H9 (cell line): ENCODE results near the gene REEP1. TPM values are rescaled to one million over a fixed set of nuclear protein-coding genes. Genes with fewer than 3 reads are reported as not detected.

Experiments used
- DNase-seq: peaks from one replicate; pipeline ENCODE4 v3.0.0-alpha.2; 2017
- H2AFZ ChIP-seq: one replicate; pipeline ENCODE4 v1.6.1; 2013; ENCODE audit warnings: mild to moderate bottlenecking, low read length, control low read depth, moderate library complexity
- H2AK5ac ChIP-seq: 2 replicates; pipeline ENCODE4 v1.6.1; 2013; ENCODE audit warnings: low read length, control low read depth, mixed read lengths; ENCODE audit not compliant: insufficient read length
- H2BK120ac ChIP-seq: one replicate; pipeline ENCODE4 v1.6.1; 2013; ENCODE audit warnings: low read depth, mild to moderate bottlenecking, low read length, control low read depth, inconsistent platforms; ENCODE audit not compliant: poor library complexity, severe bottlenecking
- H2BK12ac ChIP-seq: 2 replicates; pipeline ENCODE4 v1.6.1; 2013; ENCODE audit warnings: low read length, control low read depth, mixed read lengths, low read depth; ENCODE audit not compliant: insufficient read length
- H2BK15ac ChIP-seq: 2 replicates; pipeline ENCODE4 v1.6.1; 2013; ENCODE audit warnings: low read depth, low read length, control low read depth
- H2BK20ac ChIP-seq: one replicate; pipeline ENCODE4 v1.6.1; 2013; ENCODE audit warnings: low read depth, mild to moderate bottlenecking, low read length, control low read depth, inconsistent platforms; ENCODE audit not compliant: poor library complexity, severe bottlenecking
- H2BK5ac ChIP-seq: 2 replicates; pipeline ENCODE4 v1.6.1; 2013; ENCODE audit warnings: low read length, control low read depth, mixed read lengths; ENCODE audit not compliant: insufficient read length
- H3K14ac ChIP-seq: 2 replicates; pipeline ENCODE4 v1.6.1; 2013; ENCODE audit warnings: low read length, control low read depth; ENCODE audit not compliant: insufficient read depth
- H3K18ac ChIP-seq: 2 replicates; pipeline ENCODE4 v1.6.1; 2013; ENCODE audit warnings: low read depth, mild to moderate bottlenecking, mixed read lengths, low read length, control low read depth; ENCODE audit not compliant: insufficient read length
- H3K23ac ChIP-seq: 2 replicates; pipeline ENCODE4 v1.6.1; 2013; ENCODE audit warnings: low read length, control low read depth, mixed read lengths, low read depth; ENCODE audit not compliant: insufficient read length
- H3K23me2 ChIP-seq: 2 replicates; pipeline ENCODE4 v1.6.1; 2013; ENCODE audit warnings: low read depth, mild to moderate bottlenecking, mixed read lengths, low read length, control low read depth; ENCODE audit not compliant: insufficient read length, poor library complexity, severe bottlenecking
- H3K27ac ChIP-seq: 2 replicates; pipeline ENCODE4 v1.5.1; 2013; ENCODE audit warnings: low read length, control low read depth, mixed read lengths, low read depth; ENCODE audit not compliant: insufficient read length
- H3K27me3 ChIP-seq: 2 replicates; pipeline ENCODE4 v1.6.1; 2013; ENCODE audit warnings: low read length, control low read depth, inconsistent platforms; ENCODE audit not compliant: insufficient read depth
- H3K4ac ChIP-seq: 2 replicates; pipeline ENCODE4 v1.6.1; 2013; ENCODE audit warnings: low read depth, mild to moderate bottlenecking, control low read depth, inconsistent platforms, low read length, moderate library complexity
- H3K4me1 ChIP-seq: 2 replicates; pipeline ENCODE4 v1.6.1; 2013; ENCODE audit warnings: low read length, control low read depth, inconsistent platforms; ENCODE audit not compliant: insufficient read depth
- H3K4me2 ChIP-seq: 2 replicates; pipeline ENCODE4 v1.6.1; 2013; ENCODE audit warnings: low read length, control low read depth, mixed read lengths; ENCODE audit not compliant: insufficient read length, insufficient read depth
- H3K56ac ChIP-seq: 2 replicates; pipeline ENCODE4 v1.6.1; 2013; ENCODE audit warnings: low read depth, mild to moderate bottlenecking, mixed read lengths, low read length, control low read depth; ENCODE audit not compliant: insufficient read length
- H3K79me1 ChIP-seq: 2 replicates; pipeline ENCODE4 v1.6.1; 2013; ENCODE audit warnings: low read depth, mild to moderate bottlenecking, moderate library complexity, low read length, control low read depth, inconsistent platforms; ENCODE audit not compliant: insufficient read depth, poor library complexity, severe bottlenecking
- H3K79me2 ChIP-seq: 2 replicates; pipeline ENCODE4 v1.6.1; 2013; ENCODE audit warnings: low read length, control low read depth, inconsistent platforms; ENCODE audit not compliant: insufficient read depth
- H3K9ac ChIP-seq: 2 replicates; pipeline ENCODE4 v1.6.1; 2013; ENCODE audit warnings: low read length, control low read depth, mixed read lengths; ENCODE audit not compliant: insufficient read length; ENCODE audit errors: extremely low read depth
- H3K9me3 ChIP-seq: one replicate; pipeline ENCODE4 v1.6.1; 2013; ENCODE audit warnings: low read depth, low read length, inconsistent platforms; ENCODE audit not compliant: control insufficient read depth
- H3T11ph ChIP-seq: one replicate; pipeline ENCODE4 v1.6.1; 2013; ENCODE audit warnings: mild to moderate bottlenecking, low read length, control low read depth, inconsistent platforms
- H4K20me1 ChIP-seq: one replicate; pipeline ENCODE4 v1.6.1; 2013; ENCODE audit not compliant: control insufficient read depth, insufficient read length, insufficient read depth
- H4K5ac ChIP-seq: 2 replicates; pipeline ENCODE4 v1.6.1; 2013; ENCODE audit warnings: low read depth, mild to moderate bottlenecking, mixed read lengths, low read length, control low read depth; ENCODE audit not compliant: insufficient read length
- H4K8ac ChIP-seq: replicated peaks from 2 replicates; pipeline ENCODE4 v1.6.1; 2013; ENCODE audit warnings: low read length, control low read depth, mixed read lengths, low read depth; ENCODE audit not compliant: insufficient read length
- H4K91ac ChIP-seq: 2 replicates; pipeline ENCODE4 v1.6.1; 2013; ENCODE audit warnings: low read depth, mild to moderate bottlenecking, moderate library complexity, mixed read lengths, low read length, control low read depth; ENCODE audit not compliant: insufficient read length
- H3K27ac Mint-ChIP-seq, 3 experiments: 2 replicates in 2 of 3; 3 replicates in 1 of 3; pipeline ENCODE4 v1.8.0; 2020 to 2021; ENCODE audit warnings: mixed read lengths in 3 of 3, mild to moderate bottlenecking in 1 of 3, moderate library complexity in 1 of 3
- H3K27me3 Mint-ChIP-seq: 2 replicates; pipeline ENCODE4 v1.8.0; 2021; ENCODE audit warnings: low read depth, mild to moderate bottlenecking, moderate library complexity, mixed read lengths
- H3K36me3 Mint-ChIP-seq, 3 experiments: 2 replicates in 2 of 3; 3 replicates in 1 of 3; pipeline ENCODE4 v1.8.0; 2020 to 2021; ENCODE audit warnings: low read depth in 3 of 3, mixed read lengths in 3 of 3; ENCODE audit not compliant: insufficient read depth in 1 of 3
- H3K4me1 Mint-ChIP-seq, 2 experiments: 2 replicates each; pipeline ENCODE4 v1.8.0; 2020; ENCODE audit warnings: mixed read lengths in 2 of 2
- H3K4me3 Mint-ChIP-seq, 2 experiments: 2 replicates in 1 of 2; 3 replicates in 1 of 2; pipeline ENCODE4 v1.8.0; 2020 to 2021; ENCODE audit warnings: mild to moderate bottlenecking in 2 of 2, mixed read lengths in 2 of 2, moderate library complexity in 1 of 2
- H3K9me3 Mint-ChIP-seq, 2 experiments: 2 replicates in 1 of 2; 3 replicates in 1 of 2; pipeline ENCODE4 v1.8.0; 2020; ENCODE audit warnings: mild to moderate bottlenecking in 2 of 2, mixed read lengths in 2 of 2, moderate library complexity in 1 of 2
- CTCF ChIP-seq: fragments of 200-600 bp; sonication (generic); conservative IDR thresholded peaks from 3 replicates; pipeline ENCODE4 v1.8.0; 2021; ENCODE audit warnings: antibody characterized with exemption, mild to moderate bottlenecking
- WGBS: extraction: QIAGEN DNeasy Blood & Tissue Kit; methylation state at CpG from one replicate; pipeline ENCODE4 v1.1.7; 2013; ENCODE audit warnings: missing lambda C conversion rate, low lambda C conversion rate, mixed read lengths; ENCODE audit not compliant: insufficient read length; ENCODE audit errors: extremely low coverage; 5-methylcytosine and 5-hydroxymethylcytosine counted together
- total RNA-seq: library from RNA; stranded (reverse); gene quantifications from 2 replicates; pipeline ENCODE4 v1.2.1, GENCODE V29; 2021

Gene REEP1
- total RNA-seq, 1 experiment from 2014 or later, result 1.3 TPM

GRCh38 chr2:86336675-86337243, 667 bp downstream of the REEP1 start:
- H3K27ac Mint-ChIP-seq, result no peak overlapping the region
- Histone ChIP-seq H2AFZ (no peak overlapping the region), H3T11ph (no peak overlapping the region), H3K4me2 (peak overlapping the region; percentile 75), H3K18ac (no peak overlapping the region), H2BK12ac (no peak overlapping the region), H3K56ac (no peak overlapping the region), H3K79me2 (no peaks in the 10 kb centered on the region), H2AK5ac (no peak overlapping the region), H3K79me1 (no peaks in the 10 kb centered on the region), H3K9me3 (no peaks in the 10 kb centered on the region), H2BK15ac (no peak overlapping the region), H4K91ac (no peak overlapping the region), H3K23me2 (peaks cover 6% of the 10 kb centered on the region), H2BK20ac (no peak overlapping the region), H3K27ac (no peak overlapping the region), H4K8ac (no peak overlapping the region), H3K23ac (no peak overlapping the region), H3K27me3 (peaks cover 35% of the 10 kb centered on the region), H4K20me1 (no peaks in the 10 kb centered on the region), H3K14ac (no peak overlapping the region), H3K9ac (no peak overlapping the region), H3K4me1 (0 out of 2 replicates have a peak, but pooled peaks cover 3% of the 10 kb centered on the region), H4K5ac (no peak overlapping the region), H3K4ac (no peak overlapping the region), H2BK120ac (no peak overlapping the region), H2BK5ac (no peak overlapping the region)
- peak; percentile 36 for DNase-seq
- no peak for TF ChIP-seq CTCF
- peak overlapping the region; percentile 76 to 87 for H3K4me3 Mint-ChIP-seq
- no peaks in the 10 kb centered on the region; a peak in 1 of 7 replicates for H3K36me3 Mint-ChIP-seq
- H3K4me1 Mint-ChIP-seq, result peaks cover 16 to 20% of the 10 kb centered on the region in 2 experiments
- no CpG with 5 or more reads among the region's 45 CpGs for WGBS
- H3K9me3 Mint-ChIP-seq, result peaks cover 6% of the 10 kb centered on the region in 2 experiments
- peaks cover 90% of the 10 kb centered on the region for H3K27me3 Mint-ChIP-seq
